Fibroblast of pulmonary artery (primary cell): ENCODE results near the gene HNRNPH3.
A peak's percentile ranks its signal among the peaks of the same experiment; 100 is the strongest.

Experiments
- DNase-seq: peaks from one replicate; pipeline ENCODE4 v3.0.0-alpha.2; 2010; ENCODE audit warnings: low read depth
- H3K4me3 ChIP-seq: replicated peaks from 2 replicates; pipeline ENCODE4 v1.5.1; 2011; ENCODE audit warnings: low read depth, mild to moderate bottlenecking, control low read depth, low read length, moderate library complexity
- TF ChIP-seq, protein P1 (sequence below): IDR thresholded peaks from 2 replicates; pipeline ENCODE4 v1.5.1; 2011; ENCODE audit warnings: mild to moderate bottlenecking, control low read depth, low read length, inconsistent platforms; ENCODE audit errors: missing control alignments

HNRNPH3 gene, protein sequence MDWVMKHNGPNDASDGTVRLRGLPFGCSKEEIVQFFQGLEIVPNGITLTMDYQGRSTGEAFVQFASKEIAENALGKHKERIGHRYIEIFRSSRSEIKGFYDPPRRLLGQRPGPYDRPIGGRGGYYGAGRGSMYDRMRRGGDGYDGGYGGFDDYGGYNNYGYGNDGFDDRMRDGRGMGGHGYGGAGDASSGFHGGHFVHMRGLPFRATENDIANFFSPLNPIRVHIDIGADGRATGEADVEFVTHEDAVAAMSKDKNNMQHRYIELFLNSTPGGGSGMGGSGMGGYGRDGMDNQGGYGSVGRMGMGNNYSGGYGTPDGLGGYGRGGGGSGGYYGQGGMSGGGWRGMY

DNA sequence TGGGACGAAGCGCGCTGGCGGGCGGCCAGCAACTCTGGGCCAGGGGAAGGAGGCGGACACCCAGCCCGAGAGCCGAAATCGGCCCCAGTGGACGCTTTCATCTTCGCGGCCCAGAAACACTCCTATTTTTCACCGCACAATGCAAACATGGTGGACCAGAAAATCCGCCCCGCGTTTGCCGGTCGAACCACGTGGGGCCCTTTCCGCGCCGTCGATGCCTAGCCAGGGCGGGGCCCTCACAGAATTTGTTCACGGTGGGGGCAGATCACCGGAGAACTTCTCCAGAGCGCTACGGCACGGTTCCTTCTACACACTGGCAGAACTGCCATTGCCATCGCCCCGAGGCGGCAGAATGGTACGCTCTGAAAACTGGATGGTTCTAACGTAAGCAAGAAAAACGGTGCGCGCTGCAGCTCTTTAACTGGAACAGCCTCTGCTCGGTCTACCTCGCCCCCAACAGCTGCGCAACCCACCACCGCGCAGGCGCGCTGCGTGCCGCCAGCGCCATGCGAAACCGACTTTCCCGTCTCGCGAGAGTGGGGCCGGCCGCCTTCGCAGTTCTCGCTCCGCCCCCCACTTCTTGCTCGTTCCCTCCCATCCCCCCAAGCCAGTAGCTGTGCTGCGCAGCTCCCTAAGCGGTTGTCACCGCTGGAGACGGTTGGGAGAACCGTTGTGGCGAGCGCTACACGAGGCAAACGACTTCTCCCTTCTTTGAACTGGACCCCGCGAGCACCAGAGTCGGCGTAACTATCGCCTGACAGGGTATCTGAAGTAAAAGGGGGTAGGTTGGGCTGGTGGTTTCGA, at the start of gene HNRNPH3:
TSS of gene HNRNPH3 (plus strand) at position 610 of the 804 bp plus-strand sequence. CDS start 5,158 bp downstream, outside the sequence.
- TF ChIP-seq, protein P1, sequence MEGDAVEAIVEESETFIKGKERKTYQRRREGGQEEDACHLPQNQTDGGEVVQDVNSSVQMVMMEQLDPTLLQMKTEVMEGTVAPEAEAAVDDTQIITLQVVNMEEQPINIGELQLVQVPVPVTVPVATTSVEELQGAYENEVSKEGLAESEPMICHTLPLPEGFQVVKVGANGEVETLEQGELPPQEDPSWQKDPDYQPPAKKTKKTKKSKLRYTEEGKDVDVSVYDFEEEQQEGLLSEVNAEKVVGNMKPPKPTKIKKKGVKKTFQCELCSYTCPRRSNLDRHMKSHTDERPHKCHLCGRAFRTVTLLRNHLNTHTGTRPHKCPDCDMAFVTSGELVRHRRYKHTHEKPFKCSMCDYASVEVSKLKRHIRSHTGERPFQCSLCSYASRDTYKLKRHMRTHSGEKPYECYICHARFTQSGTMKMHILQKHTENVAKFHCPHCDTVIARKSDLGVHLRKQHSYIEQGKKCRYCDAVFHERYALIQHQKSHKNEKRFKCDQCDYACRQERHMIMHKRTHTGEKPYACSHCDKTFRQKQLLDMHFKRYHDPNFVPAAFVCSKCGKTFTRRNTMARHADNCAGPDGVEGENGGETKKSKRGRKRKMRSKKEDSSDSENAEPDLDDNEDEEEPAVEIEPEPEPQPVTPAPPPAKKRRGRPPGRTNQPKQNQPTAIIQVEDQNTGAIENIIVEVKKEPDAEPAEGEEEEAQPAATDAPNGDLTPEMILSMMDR = no peak
- H3K4me3 ChIP-seq = peak within 1 kb of the TSS; percentile 87
- peak; percentile 99 for DNase-seq

DNA sequence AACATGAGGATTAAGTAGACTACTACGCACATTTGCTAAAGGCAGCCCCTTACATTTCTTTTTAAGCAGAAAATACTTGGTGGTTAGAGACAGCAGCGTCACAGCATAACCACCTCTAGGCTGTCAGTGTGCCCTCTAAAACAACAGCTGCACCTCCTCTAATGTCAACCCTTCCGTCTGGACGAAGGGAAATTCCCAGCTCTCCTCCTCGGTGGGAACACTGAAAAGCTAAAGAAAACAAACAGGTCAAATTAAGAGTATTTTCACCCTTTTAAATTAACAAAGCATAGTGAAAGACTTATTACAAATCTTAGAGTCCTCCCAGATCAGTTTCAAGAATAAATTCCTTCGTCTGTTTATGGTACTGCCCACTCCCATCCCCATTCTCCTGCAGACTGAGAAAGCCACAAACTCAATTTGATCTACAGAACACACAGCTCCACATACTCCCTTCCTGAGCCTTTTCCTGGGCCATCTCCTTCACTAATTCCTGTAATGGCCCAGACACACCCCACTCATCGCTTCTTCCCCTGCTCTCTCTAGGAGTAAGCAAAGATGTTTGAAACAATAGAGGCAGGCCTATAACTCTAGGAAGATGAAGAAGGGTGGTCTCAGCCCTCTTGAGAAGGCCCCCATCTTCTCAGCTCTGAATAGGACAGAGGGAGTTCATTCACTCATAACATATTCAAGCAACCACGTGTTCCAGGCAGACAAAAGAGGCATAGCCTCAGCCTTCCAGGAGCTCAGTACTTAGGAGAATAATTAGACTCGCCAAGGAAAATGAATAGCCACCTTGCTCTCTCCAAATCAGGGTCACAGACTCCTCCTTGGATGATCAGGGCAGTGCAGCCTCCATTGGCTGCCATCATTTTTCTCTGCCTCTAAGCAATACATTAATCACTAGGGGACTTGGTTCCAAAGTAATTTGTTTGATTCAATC, 47.5 kb upstream of the HNRNPH3 start:
- no peak overlapping the region for H3K4me3 ChIP-seq
- TF ChIP-seq, protein P1 = no peak
- peak; percentile 35 for DNase-seq

DNA sequence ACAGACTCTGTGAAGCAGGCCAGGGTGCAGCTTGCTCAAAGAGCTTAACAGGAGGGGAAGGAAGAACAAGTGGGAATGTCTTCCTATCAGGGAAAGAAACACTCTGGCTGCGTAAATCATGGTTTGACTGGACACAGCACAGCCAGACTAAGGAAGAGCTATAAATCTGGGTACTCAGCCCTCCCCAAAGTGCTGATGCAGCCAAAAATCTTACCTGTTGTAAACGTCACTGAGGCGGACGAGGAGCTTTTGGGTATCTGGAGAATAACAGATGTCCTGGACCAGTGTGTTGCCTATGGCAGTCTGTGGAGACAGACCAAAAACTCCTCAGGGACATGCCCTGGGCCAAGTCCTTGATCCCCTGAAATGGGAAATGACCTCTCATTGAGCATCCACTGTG, 43.1 kb upstream of the HNRNPH3 start:
- TF ChIP-seq, protein P1 = no peak
- DNase-seq = no peak
- no peak overlapping the region for H3K4me3 ChIP-seq

DNA sequence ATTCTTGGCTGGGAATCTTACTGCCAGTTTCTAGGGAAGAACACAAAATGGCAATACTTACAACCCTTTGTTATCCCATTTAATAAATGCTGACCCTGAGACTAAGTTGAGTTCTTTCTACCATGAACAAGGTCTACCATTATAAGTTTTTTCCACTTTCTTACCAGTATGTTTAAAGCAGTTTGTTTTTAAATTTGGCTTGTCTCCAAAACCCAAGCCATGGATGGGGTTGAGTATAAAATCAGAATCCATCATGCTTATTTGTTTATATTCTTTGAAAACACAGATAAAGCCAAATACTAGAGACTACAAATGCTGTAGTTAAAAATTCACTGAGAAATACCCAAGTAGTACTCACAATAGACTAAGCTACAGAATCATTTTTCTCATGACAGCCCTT, 41.1 kb upstream of the HNRNPH3 start:
- TF ChIP-seq, protein P1 = no peak
- no peak overlapping the region for H3K4me3 ChIP-seq
- DNase-seq = no peak

DNA sequence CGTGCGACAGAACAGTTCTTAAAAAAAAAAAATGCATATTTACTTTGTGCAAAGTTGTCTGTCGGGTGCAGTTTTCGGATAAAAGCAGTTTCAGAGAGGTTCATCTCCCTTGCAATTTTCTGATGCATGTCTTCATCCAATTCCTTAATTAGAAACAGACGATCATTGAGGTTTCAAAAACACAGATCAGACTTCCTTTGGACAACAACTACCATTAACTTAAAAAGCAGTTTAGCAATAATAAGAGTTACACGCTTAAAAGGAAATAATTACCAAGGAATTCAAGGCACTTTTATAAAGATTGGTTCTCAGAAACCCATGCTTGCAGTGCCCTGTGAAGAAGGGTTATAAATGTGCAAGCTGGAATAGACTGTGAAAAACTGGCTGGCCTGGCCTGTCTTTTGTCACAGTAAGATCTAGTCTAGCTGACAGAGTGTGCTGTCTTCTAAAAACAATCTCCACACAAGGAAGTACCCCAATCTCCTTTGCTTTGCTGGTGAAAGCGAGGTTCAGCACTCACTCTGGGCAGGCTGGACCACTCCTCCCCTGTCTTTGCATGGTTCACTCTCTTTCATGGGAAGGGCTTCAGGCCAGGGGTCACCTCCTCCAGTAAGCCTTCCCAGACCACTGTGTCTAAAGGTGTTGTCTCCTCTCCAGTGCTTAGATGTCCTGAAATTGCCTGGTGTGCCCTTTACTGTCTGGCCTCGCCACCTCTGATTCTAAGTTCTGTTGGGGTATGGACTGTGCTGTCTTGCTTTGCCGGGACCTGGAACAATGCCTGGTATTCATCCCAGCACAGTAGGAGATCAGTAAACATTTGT, 34.8 kb upstream of the HNRNPH3 start:
- no peak overlapping the region for H3K4me3 ChIP-seq
- DNase-seq = no peak
- TF ChIP-seq, protein P1 = no peak

DNA sequence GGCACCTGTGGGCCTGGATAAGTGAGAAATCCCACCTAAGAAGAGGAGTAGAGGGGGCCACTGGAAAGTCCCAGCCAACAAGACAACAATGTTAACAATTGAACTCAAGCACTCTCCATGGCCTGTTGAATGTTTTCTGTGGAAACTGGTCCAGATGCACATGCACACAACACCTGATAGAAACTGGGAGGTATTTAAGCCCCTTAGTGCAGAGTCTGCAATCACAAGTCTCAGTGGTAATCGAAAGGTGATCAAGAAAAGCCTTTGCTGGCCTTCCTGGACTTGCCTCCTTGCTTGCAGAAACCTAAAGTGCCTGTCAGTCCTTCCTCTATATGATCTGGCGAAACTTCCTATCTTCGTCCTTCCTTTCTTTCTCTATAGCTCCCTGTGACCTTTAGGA, 30.6 kb upstream of the HNRNPH3 start:
- DNase-seq = no peak
- no peak overlapping the region for H3K4me3 ChIP-seq
- TF ChIP-seq, protein P1 = no peak
